ENCODE data around the gene ZDHHC16. TPM values are rescaled to one million over a fixed set of nuclear protein-coding genes. Genes with fewer than 3 reads are reported as not detected.

The ZDHHC16 gene
- total and polyA plus RNA-seq, 2 donors from 2014 or later, result 35.9 to 48.9 TPM

DNA sequence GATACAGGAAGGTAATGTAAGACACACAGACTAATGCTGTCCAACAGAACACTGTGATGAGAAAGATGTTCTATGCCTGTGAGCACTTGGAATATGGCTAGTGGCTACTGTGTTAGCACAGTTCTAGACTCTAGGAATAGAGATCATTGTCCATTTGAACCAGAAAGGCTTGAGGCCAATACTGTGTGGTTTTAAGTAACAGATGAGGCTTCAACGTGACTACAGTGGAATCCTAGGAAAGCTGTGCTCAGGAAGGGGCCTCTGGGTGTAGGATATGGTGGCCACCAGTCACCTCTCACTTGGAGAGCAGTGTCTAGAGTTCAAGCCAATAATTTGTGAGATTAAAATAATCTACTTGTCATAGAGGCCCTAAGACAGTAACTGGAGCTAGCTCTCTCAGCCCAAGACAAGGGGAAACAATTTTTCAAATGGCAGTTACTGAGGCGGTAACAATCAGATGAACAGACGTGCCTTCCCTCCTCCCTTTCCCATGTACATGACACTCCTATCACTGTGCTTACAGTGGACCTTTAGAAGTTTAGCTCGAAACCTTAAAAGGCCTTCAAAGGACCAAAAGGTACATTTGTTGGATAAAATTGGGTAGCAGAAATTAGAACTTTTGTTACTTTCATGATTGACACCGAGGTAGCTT, 10.2 kb downstream of the ZDHHC16 start:
- H3K36me3 ChIP-seq (ENCODE audit: control insufficient read depth in 2 of 3, insufficient read depth in 3 of 3, low read length in 3 of 3), result peaks cover 8 to 37% (median 29%) of the 10 kb centered on the region in 3 donors
- H3K27ac ChIP-seq (ENCODE audit: low read depth in 2 of 2, low read length in 2 of 2), result no peak overlapping the region
- DNase-seq, result no peak
- intact Hi-C loops (cut with DNase I), result no loop called here
- H3K4me3 ChIP-seq (ENCODE audit: low read length in 3 of 3), result no peak overlapping the region
- no peak for FAIRE-seq
- TF ChIP-seq, protein P1, sequence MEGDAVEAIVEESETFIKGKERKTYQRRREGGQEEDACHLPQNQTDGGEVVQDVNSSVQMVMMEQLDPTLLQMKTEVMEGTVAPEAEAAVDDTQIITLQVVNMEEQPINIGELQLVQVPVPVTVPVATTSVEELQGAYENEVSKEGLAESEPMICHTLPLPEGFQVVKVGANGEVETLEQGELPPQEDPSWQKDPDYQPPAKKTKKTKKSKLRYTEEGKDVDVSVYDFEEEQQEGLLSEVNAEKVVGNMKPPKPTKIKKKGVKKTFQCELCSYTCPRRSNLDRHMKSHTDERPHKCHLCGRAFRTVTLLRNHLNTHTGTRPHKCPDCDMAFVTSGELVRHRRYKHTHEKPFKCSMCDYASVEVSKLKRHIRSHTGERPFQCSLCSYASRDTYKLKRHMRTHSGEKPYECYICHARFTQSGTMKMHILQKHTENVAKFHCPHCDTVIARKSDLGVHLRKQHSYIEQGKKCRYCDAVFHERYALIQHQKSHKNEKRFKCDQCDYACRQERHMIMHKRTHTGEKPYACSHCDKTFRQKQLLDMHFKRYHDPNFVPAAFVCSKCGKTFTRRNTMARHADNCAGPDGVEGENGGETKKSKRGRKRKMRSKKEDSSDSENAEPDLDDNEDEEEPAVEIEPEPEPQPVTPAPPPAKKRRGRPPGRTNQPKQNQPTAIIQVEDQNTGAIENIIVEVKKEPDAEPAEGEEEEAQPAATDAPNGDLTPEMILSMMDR (IDR thresholded peaks at IDR 0.05; ENCODE audit: borderline replicate concordance, extremely low read depth, insufficient read depth), result no peak
- H3K9me3 ChIP-seq (ENCODE audit: control insufficient read depth in 2 of 3, insufficient read depth in 1 of 3, low read length in 3 of 3), result no peaks in the 10 kb centered on the region
- peaks cover 0 to 9% (median 0%) of the 10 kb centered on the region in 3 donors for H3K4me1 ChIP-seq (ENCODE audit: control insufficient read depth in 2 of 3, insufficient read depth in 2 of 3, low read depth in 1 of 3, low read length in 3 of 3)
- H3K9ac ChIP-seq (ENCODE audit: low read length in 3 of 3), result no peak overlapping the region
- H3K27me3 ChIP-seq (ENCODE audit: control insufficient read depth, insufficient read depth, low read length), result no peaks in the 10 kb centered on the region

DNA sequence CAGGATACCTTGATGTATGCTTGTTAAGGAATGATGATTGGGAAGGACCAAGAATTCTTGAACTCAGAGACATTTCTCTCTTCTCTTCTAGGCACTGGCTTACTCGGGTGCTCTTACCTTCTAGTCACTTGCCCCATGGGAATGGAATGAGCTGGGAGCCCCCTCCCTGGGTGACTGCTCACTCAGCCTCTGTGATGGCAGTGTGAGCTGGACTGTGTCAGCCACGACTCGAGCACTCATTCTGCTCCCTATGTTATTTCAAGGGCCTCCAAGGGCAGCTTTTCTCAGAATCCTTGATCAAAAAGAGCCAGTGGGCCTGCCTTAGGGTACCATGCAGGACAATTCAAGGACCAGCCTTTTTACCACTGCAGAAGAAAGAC, 10.7 kb downstream of the ZDHHC16 start:
- intact Hi-C loops (cut with DNase I), result no loop called here
- Histone ChIP-seq H3K36me3 (ENCODE audit: control insufficient read depth in 2 of 3, insufficient read depth in 3 of 3, low read length in 3 of 3) (peaks cover 9 to 38% (median 34%) of the 10 kb centered on the region in 3 donors), H3K27me3 (ENCODE audit: control insufficient read depth, insufficient read depth, low read length) (no peaks in the 10 kb centered on the region), H3K4me1 (ENCODE audit: control insufficient read depth in 2 of 3, insufficient read depth in 2 of 3, low read depth in 1 of 3, low read length in 3 of 3) (peaks cover 0 to 9% (median 0%) of the 10 kb centered on the region in 3 donors), H3K9ac (ENCODE audit: low read length in 3 of 3) (no peak overlapping the region), H3K9me3 (ENCODE audit: control insufficient read depth in 2 of 3, insufficient read depth in 1 of 3, low read length in 3 of 3) (no peaks in the 10 kb centered on the region), H3K27ac (ENCODE audit: low read depth in 2 of 2, low read length in 2 of 2) (no peak overlapping the region), H3K4me3 (ENCODE audit: low read length in 3 of 3) (no peak overlapping the region)
- TF ChIP-seq, protein P1 (IDR thresholded peaks at IDR 0.05; ENCODE audit: borderline replicate concordance, extremely low read depth, insufficient read depth), result no peak
- DNase-seq (no peak), FAIRE-seq (no peak)

DNA sequence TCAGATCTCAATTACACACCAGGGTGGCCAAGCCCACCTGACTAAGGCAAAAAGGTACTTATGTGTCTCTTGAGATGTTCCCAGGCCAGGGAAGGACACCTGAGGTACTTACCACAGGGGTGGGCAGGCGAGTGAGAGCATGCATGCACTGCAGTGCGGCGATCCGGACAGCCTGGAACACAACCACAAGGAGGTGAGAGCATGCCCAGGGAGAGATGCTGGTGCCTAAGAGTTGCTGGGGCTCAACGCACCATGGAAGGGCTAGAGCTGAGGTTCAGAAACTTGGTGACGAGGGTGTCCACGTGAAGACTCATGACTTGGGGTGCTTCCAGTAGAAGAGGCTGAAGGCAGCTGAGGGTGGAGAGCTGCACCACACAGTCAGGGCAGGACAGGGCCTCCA, 13.1 kb downstream of the ZDHHC16 start:
- Histone ChIP-seq H3K27me3 (ENCODE audit: control insufficient read depth, insufficient read depth, low read length) (no peaks in the 10 kb centered on the region), H3K9me3 (ENCODE audit: control insufficient read depth in 2 of 3, insufficient read depth in 1 of 3, low read length in 3 of 3) (no peaks in the 10 kb centered on the region), H3K9ac (ENCODE audit: low read length in 3 of 3) (no peak overlapping the region), H3K4me3 (ENCODE audit: low read length in 3 of 3) (no peak overlapping the region), H3K36me3 (ENCODE audit: control insufficient read depth in 2 of 3, insufficient read depth in 3 of 3, low read length in 3 of 3) (peaks cover 18 to 48% (median 45%) of the 10 kb centered on the region in 3 donors), H3K27ac (ENCODE audit: low read depth in 2 of 2, low read length in 2 of 2) (no peak overlapping the region), H3K4me1 (ENCODE audit: control insufficient read depth in 2 of 3, insufficient read depth in 2 of 3, low read depth in 1 of 3, low read length in 3 of 3) (peaks cover 0 to 15% (median 0%) of the 10 kb centered on the region in 3 donors)
- TF ChIP-seq, protein P1 (IDR thresholded peaks at IDR 0.05; ENCODE audit: borderline replicate concordance, extremely low read depth, insufficient read depth), result no peak
- FAIRE-seq (no peak), DNase-seq (no peak)
- intact Hi-C loops (cut with DNase I), result no loop called here
